Measurements from ENCODE around the gene ACOXL. TPM values are rescaled to one million over a fixed set of nuclear protein-coding genes. Genes with fewer than 3 reads are reported as not detected.

The ACOXL gene
- total and polyA plus RNA-seq, 2 of the 8 experiments (the other 6 are each of a cell fraction or from before 2014, with no cell fraction given) = 11.4 to 20.6 TPM

GRCh38 chr2:111015283-111015995, 283.1 kb downstream of the ACOXL start:
- CTCF ChIA-PET (ENCODE audit: partially characterized antibody) = interaction anchor here (1.6 kb wide), 2 partner anchors 10 to 15 kb away, joined by 3 to 4 read pairs; no protein-coding TSS in a partner anchor
- no peak for TF ChIP-seq SP2 (IDR thresholded peaks at IDR 0.05; ENCODE audit: low read length)
- TF ChIP-seq CTBP2 (IDR thresholded peaks at IDR 0.05; ENCODE audit: borderline replicate concordance, insufficient read depth, insufficient read length, low read length) = no peak
- TF ChIP-seq SRF (IDR thresholded peaks at IDR 0.05; ENCODE audit: low read depth, low read length) = no peak
- TF ChIP-seq, protein P1, sequence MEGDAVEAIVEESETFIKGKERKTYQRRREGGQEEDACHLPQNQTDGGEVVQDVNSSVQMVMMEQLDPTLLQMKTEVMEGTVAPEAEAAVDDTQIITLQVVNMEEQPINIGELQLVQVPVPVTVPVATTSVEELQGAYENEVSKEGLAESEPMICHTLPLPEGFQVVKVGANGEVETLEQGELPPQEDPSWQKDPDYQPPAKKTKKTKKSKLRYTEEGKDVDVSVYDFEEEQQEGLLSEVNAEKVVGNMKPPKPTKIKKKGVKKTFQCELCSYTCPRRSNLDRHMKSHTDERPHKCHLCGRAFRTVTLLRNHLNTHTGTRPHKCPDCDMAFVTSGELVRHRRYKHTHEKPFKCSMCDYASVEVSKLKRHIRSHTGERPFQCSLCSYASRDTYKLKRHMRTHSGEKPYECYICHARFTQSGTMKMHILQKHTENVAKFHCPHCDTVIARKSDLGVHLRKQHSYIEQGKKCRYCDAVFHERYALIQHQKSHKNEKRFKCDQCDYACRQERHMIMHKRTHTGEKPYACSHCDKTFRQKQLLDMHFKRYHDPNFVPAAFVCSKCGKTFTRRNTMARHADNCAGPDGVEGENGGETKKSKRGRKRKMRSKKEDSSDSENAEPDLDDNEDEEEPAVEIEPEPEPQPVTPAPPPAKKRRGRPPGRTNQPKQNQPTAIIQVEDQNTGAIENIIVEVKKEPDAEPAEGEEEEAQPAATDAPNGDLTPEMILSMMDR (IDR thresholded peaks at IDR 0.05; ENCODE audit: control extremely low read depth in 1 of 3, insufficient read depth in 1 of 3, low read depth in 1 of 3, low read length in 3 of 3) = no peak
- no peak for TF ChIP-seq TAF1 (IDR thresholded peaks at IDR 0.05; ENCODE audit: low read depth, low read length)
- TF ChIP-seq EGR1 (IDR thresholded peaks at IDR 0.05; ENCODE audit: borderline replicate concordance, low read depth, low read length) = no peak
- TF ChIP-seq HDAC6 (IDR thresholded peaks at IDR 0.05; ENCODE audit: low read depth, low read length) = no peak
- TF ChIP-seq HDAC2 (IDR thresholded peaks at IDR 0.05; ENCODE audit: borderline replicate concordance in 1 of 2, low read depth in 2 of 2, low read length in 2 of 2) = no peak
- no peak for TF ChIP-seq GTF2F1 (IDR thresholded peaks at IDR 0.05; ENCODE audit: borderline replicate concordance, low read depth, low read length)
- TF ChIP-seq MAFK (IDR thresholded peaks at IDR 0.05; ENCODE audit: low read depth, low read length) = no peak

More at GRCh38 chr2:111015283-111015995, 283.1 kb downstream of the ACOXL start:
- Histone ChIP-seq H2AFZ (ENCODE audit: low read length) (no peak overlapping the region), H4K20me1 (replicated peaks in 1 of 2; ENCODE audit: control insufficient read depth in 1 of 2, insufficient read depth in 2 of 2, low read length in 2 of 2) (no peaks in the 10 kb centered on the region), H3K27me3 (replicated peaks in 1 of 4; ENCODE audit: control insufficient read depth in 3 of 4, extremely low read depth in 1 of 4, insufficient read depth in 3 of 4, low read length in 3 of 4) (no peaks in the 10 kb centered on the region), H2BK120ac (replicated peaks; ENCODE audit: low read depth, low read length) (no peak overlapping the region), H4K91ac (replicated peaks; ENCODE audit: insufficient read length, low read length) (no peak overlapping the region), H3K27ac (ENCODE audit: low read depth, low read length) (no peak overlapping the region), H2BK12ac (ENCODE audit: low read depth, low read length) (no peak overlapping the region), H3K4me3 (ENCODE audit: extremely low read depth in 1 of 4, insufficient read depth in 2 of 4, low read depth in 3 of 4, low read length in 4 of 4) (no peak overlapping the region), H2BK20ac (ENCODE audit: low read length) (no peak overlapping the region), H3K14ac (ENCODE audit: insufficient read length) (no peak overlapping the region), H3K36me3 (ENCODE audit: control insufficient read depth in 2 of 4, insufficient read depth in 4 of 4, low read length in 3 of 4) (no peaks in the 10 kb centered on the region; a peak in 1 of 8 replicates), H2AK5ac (ENCODE audit: low read depth, low read length) (no peak overlapping the region), H4K5ac (ENCODE audit: insufficient read length, low read depth, low read length) (no peak overlapping the region), H3K4me2 (ENCODE audit: insufficient read depth in 1 of 2, low read depth in 2 of 2, low read length in 2 of 2) (no peak overlapping the region), H3K23ac (ENCODE audit: insufficient read length) (no peak overlapping the region), H3K4ac (replicated peaks; ENCODE audit: insufficient read length, low read depth, low read length) (no peak overlapping the region), H3K9ac (replicated peaks in 1 of 4; ENCODE audit: extremely low read depth in 1 of 4, low read depth in 3 of 4, low read length in 3 of 4) (no peak overlapping the region), H2BK15ac (ENCODE audit: low read length) (no peak overlapping the region), H4K8ac (ENCODE audit: extremely low read depth, insufficient read depth, low read length) (no peak overlapping the region), H3K9me3 (ENCODE audit: insufficient read depth in 2 of 2, low read depth in 1 of 2, low read length in 1 of 2) (no peaks in the 10 kb centered on the region), H3K4me1 (replicated peaks in 1 of 4; ENCODE audit: control insufficient read depth in 3 of 4, insufficient read depth in 4 of 4, low read length in 3 of 4) (no peaks in the 10 kb centered on the region), H2BK5ac (ENCODE audit: low read depth, low read length) (no peak overlapping the region), H3K79me1 (ENCODE audit: low read depth, low read length) (no peaks in the 10 kb centered on the region; the same call in 1 of the 2 replicates), H3K79me2 (ENCODE audit: control insufficient read depth in 1 of 2, insufficient read depth in 2 of 2, low read length in 2 of 2) (no peaks in the 10 kb centered on the region), H3K23me2 (ENCODE audit: low read depth, low read length) (no peaks in the 10 kb centered on the region), H3K56ac (replicated peaks; ENCODE audit: insufficient read length, low read depth, low read length) (peak overlapping the region; percentile 4), H3K18ac (ENCODE audit: extremely low read depth, low read length) (no peak overlapping the region)
- WGBS, 2 experiments (ENCODE audit: extremely low coverage in 1 of 2, insufficient coverage in 1 of 2, insufficient read length in 1 of 2, insufficient replicate concordance in 2 of 2, low coverage in 1 of 2, low lambda C conversion rate in 2 of 2, missing lambda C conversion rate in 1 of 2) = 48% methylated on average over 2 of the region's 2 CpGs; no CpG with 5 or more reads in 1 of the 2 experiments
- POLR2A ChIA-PET (ENCODE audit: partially characterized antibody) = no interaction called here
- DNase-seq (ENCODE audit: low read depth in 1 of 2, low spot score in 2 of 2) = no peak
- FAIRE-seq = no peak
